Choroid plexus epithelial cell (primary cell): ENCODE data around the gene ETHE1.
A peak's percentile ranks its signal among the peaks of the same experiment; 100 is the strongest.

Experiments used
- DNase-seq: peaks from one replicate; pipeline ENCODE4 v3.0.0-alpha.2; 2010; ENCODE audit warnings: low read depth
- H3K4me3 ChIP-seq: 2 replicates; pipeline ENCODE4 v1.5.1; 2011; ENCODE audit warnings: low read depth, mild to moderate bottlenecking, control low read depth, low read length, moderate library complexity
- TF ChIP-seq, protein P1 (sequence below): conservative IDR thresholded peaks from 2 replicates; pipeline ENCODE4 v1.5.1; 2011; ENCODE audit warnings: low read depth, mild to moderate bottlenecking, control low read depth, inconsistent platforms, low read length, moderate library complexity

The ETHE1 gene

DNA sequence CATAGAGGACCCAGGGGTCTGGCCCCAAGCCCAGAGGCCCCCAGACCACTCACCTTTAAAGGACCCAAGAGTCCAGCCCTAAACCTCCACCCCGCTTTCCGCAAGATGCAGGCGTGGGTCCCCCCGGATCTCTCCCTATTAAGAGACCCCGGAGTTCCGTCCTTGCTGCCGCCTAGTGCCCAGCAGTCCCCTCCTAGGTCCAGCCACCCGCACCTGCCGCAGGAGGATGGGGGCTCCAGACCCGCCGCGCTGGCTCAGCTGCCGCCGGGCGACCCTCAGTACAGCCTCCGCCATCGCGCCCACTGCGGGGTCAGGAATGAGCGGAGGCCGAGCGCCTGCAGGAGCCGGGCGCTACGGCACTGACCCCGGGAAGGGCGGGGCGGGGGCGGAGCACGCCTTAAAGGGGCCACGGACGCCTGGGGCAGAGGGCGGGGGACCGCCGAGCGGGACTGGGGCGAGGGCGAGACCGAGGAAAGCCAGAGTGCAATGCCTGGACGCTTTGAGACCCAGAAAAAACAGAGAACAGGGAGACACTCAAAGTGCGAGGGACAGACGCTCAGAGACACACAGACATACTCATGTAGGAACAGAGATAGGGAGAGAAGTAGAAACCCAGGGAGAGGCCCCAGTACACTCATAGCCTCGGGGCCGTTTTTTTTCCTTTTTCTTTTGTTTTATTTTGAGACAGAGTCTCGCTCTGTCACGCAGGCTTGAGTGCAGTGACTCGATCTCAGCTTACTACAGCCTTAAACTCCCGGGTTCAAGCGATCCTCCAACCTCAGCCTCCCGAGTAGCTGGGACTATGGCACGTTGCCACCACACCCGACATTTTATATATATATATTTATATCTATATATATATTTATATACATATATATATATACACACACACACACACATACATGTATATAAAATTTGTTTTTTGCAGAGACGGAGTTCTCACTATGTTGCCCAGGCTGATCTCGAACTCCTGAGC lies at the start of gene ETHE1:
TSS of gene ETHE1 (minus strand) at position 318 of the 976 bp plus-strand sequence. CDS start at position 294, 24 bp downstream.
- DNase-seq, result peak; percentile 32

DNA sequence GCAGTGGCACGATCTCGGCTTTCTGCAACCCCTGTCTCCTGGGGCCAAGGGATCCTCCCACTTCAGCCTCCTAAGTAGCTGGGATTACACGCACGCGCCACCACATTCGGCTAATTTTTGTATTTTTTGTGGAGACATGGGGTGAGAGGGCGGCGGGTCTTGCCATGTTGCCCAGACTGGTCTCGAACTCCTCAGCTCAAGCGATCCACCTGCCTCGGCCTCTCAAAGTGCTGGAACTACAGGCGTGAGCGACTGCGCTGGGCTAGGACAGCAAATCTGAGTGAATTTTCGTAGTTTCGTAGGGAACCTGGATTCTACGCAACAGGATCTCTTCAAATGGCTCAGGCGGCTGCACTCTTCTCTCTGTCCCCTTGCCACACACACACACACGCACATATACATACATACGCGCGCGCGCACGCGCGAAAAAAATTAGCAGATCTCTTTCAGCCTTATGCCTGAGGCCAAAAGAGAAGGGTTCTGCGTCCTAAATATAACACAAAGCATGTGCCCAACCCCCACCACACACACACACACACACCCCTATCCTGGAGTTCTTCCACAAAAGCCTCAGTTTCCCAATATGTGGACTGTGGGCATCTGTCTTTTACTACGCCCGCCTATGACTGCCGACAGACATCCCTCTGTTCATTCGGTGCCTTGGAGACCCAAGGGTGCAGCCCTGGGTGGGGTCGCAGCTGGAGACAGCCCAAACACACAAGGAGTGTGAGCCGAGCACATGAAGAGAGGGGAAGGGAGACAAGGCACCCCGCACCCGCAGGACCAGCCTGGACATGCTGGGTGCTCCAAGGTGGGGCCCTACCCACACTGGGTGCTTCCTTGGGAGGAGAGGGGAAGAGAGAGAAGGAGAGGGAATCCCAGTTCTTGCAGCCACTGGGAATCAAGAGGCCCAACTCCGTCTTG lies 49.2 kb upstream of the ETHE1 start:
- TF ChIP-seq, protein P1, sequence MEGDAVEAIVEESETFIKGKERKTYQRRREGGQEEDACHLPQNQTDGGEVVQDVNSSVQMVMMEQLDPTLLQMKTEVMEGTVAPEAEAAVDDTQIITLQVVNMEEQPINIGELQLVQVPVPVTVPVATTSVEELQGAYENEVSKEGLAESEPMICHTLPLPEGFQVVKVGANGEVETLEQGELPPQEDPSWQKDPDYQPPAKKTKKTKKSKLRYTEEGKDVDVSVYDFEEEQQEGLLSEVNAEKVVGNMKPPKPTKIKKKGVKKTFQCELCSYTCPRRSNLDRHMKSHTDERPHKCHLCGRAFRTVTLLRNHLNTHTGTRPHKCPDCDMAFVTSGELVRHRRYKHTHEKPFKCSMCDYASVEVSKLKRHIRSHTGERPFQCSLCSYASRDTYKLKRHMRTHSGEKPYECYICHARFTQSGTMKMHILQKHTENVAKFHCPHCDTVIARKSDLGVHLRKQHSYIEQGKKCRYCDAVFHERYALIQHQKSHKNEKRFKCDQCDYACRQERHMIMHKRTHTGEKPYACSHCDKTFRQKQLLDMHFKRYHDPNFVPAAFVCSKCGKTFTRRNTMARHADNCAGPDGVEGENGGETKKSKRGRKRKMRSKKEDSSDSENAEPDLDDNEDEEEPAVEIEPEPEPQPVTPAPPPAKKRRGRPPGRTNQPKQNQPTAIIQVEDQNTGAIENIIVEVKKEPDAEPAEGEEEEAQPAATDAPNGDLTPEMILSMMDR, result no peak
- H3K4me3 ChIP-seq, result peak overlapping the region; percentile 52
- no peak for DNase-seq

More for the DNA sequence above, at the start of gene ETHE1:
- TF ChIP-seq, protein P1, result no peak
- H3K4me3 ChIP-seq, result peak within 1 kb of the TSS; percentile 94

DNA sequence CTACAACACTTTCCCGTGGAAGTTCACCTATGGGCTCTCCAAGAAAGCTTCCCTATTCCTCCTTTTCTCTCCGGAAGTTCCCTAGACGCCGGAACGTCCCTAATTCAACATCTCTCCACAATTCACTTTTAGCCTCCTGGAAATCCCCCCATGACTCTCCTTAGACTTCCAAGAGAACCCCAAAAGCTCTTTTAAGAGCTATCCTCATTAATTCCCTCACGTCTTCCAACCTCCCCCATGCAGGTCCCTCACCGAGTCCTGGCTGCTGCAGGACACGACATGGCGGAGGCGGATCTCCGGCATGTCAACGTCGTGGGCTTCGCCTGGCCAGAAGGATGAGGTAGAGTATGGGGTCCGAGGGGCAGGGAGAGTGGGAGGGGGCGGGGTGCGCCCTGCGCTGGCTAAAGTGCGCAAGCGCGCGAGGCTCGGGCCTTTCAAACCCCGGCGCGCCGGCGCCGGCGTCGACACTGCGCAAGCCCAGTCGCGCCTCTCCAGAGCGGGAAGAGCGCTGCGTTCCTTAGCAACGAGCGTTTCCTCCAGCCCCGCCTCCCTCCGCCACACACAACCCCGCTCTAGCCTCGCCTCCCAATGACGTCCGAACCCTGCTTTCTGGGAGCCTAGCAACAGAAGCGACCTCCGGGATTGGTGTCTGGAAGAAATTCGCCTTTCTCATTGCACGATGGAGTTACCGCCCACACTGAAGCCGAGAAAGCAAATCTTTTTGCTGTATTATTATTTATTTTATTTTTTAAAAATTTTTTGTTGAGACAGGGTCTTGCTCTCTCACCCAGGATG lies 48.4 kb upstream of the ETHE1 start, which contains the start of the genes PINLYP and XRCC1:
TSS of gene PINLYP (plus strand) at position 646 of the 795 bp plus-strand sequence. CDS start 1,391 bp downstream, outside the sequence.
TSS of gene XRCC1 (minus strand) at position 372 of the 795 bp plus-strand sequence. CDS start at position 303, 69 bp downstream.
- TF ChIP-seq, protein P1, result no peak
- peak within 1 kb of the TSS; percentile 91 for H3K4me3 ChIP-seq
- DNase-seq, result peak; percentile 99

- peak; percentile 39 for DNase-seq
- TF ChIP-seq, protein P1, result no peak
These were observed 47.6 kb upstream of the ETHE1 start for GRCh38 chr19:43574424-43575155.

GRCh38 chr19:43572171-43572588 lies 45.2 kb upstream of the ETHE1 start:
- no peak for DNase-seq
- TF ChIP-seq, protein P1, result no peak
- no peak overlapping the region for H3K4me3 ChIP-seq

More at GRCh38 chr19:43574424-43575155, 47.6 kb upstream of the ETHE1 start:
- H3K4me3 ChIP-seq, result peak overlapping the region; percentile 91
